Activated CD4-positive, alpha-beta T cell treated with anti-CD3 and anti-CD28 coated beads, Interleukin-2, amount 10 ng/mL, durations not matched to agents 24 days and 14 days (primary cell): ENCODE results near the gene PRKN. TPM values are rescaled to one million over a fixed set of nuclear protein-coding genes. Genes with fewer than 3 reads are reported as not detected.

Experiments
- DNase-seq: peaks from one replicate; pipeline ENCODE4 v3.0.0; 2022
- H3K27ac Mint-ChIP-seq: one replicate; pipeline ENCODE4 v1.8.0; 2022; ENCODE audit warnings: mild to moderate bottlenecking, mixed read lengths
- H3K27me3 Mint-ChIP-seq: one replicate; pipeline ENCODE4 v1.8.0; 2022; ENCODE audit warnings: mixed read lengths
- H3K36me3 Mint-ChIP-seq: one replicate; pipeline ENCODE4 v1.8.0; 2022; ENCODE audit warnings: low read depth, mild to moderate bottlenecking, mixed read lengths
- H3K4me1 Mint-ChIP-seq: one replicate; pipeline ENCODE4 v1.8.0; 2021; ENCODE audit warnings: mixed read lengths
- H3K4me3 Mint-ChIP-seq: one replicate; pipeline ENCODE4 v1.8.0; 2022; ENCODE audit warnings: mild to moderate bottlenecking, moderate library complexity, mixed read lengths
- H3K9me3 Mint-ChIP-seq: one replicate; pipeline ENCODE4 v1.8.0; 2021; ENCODE audit warnings: mixed read lengths
- intact Hi-C: fragments of 100-400 bp; cut with micrococcal nuclease; formaldehyde crosslinking; loops from one replicate; pipeline ENCODE4 v1.15.1; 2023
- total RNA-seq: library from RNA; stranded (reverse); gene quantifications from 2 replicates; pipeline ENCODE4 v1.2.3, GENCODE V29; 2022

Gene PRKN
- total RNA-seq, 1 donor from 2014 or later, result not detected

DNA sequence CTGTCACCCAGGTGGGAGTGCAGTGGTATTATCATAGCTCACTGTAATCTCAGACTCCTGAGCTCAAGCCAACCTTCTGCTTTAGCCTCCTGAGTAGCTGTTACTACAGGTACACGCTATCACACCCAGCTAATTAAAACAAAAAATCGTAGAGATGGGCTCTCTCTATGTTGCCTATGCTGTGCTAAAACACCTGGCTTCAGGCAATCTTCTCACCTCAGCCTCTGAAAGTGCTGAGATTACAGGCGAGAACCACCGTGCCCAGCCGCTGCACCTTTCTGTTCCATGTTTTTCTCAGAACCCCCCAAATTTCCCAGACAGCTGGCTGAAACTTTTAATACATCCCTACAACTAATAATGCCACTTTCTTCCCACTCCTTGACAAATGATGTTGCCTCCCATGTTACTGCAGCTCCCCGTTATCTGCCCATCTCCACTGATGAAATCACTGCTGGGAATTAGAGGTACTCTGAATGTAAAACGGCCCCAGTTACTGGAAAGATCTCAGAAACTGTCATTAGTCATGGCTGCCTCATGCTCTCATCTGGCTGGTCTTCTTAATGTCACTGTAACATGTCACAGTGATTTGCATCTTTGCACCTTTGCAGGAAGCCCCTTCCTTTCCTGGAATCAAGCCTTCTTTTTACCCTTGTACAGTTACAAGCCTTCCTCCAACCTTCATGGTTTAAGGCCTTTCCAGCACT is 697.5 kb downstream of the PRKN start:
- Mint-ChIP-seq H3K9me3 (peaks cover 3% of the 10 kb centered on the region), H3K36me3 (peaks cover 2% of the 10 kb centered on the region), H3K27ac (peak overlapping the region; percentile 68), H3K27me3 (no peaks in the 10 kb centered on the region), H3K4me1 (peaks cover 18% of the 10 kb centered on the region), H3K4me3 (peak overlapping the region; percentile 2)
- DNase-seq, result no peak
- intact Hi-C loops, result no loop called here

DNA sequence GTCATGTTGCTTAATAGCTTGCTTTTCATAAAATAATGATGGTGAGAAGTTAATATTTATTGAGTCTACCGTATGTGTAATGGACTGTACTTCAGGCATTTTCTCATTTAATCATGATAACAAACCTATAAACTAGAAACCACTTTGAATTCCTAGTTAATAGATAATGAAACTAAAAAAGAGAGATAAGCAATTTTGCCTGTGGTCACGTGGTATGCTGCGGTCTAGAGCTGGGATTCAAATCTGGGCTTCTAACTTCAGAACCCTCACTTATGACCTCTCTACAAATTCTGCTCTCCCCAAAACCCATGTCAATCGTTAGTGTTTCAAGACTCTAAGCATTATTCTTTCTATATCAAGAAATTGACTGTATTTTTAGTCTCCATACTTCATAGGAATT is 700.7 kb downstream of the PRKN start:
- H3K4me3 Mint-ChIP-seq, result no peak overlapping the region
- DNase-seq, result no peak
- intact Hi-C loops, result no loop called here
- H3K27me3 Mint-ChIP-seq, result no peaks in the 10 kb centered on the region
- peaks cover 3% of the 10 kb centered on the region for H3K9me3 Mint-ChIP-seq
- no peak overlapping the region for H3K27ac Mint-ChIP-seq
- peaks cover 2% of the 10 kb centered on the region for H3K36me3 Mint-ChIP-seq
- peaks cover 12% of the 10 kb centered on the region for H3K4me1 Mint-ChIP-seq

- DNase-seq, result no peak
- Mint-ChIP-seq H3K27me3 (no peaks in the 10 kb centered on the region), H3K4me1 (peaks cover 12% of the 10 kb centered on the region), H3K36me3 (peaks cover 2% of the 10 kb centered on the region), H3K27ac (no peak overlapping the region), H3K9me3 (peaks cover 3% of the 10 kb centered on the region), H3K4me3 (no peak overlapping the region)
- intact Hi-C loops, result no loop called here
These were observed 701.5 kb downstream of the PRKN start for GRCh38 chr6:162026031-162026430.

DNA sequence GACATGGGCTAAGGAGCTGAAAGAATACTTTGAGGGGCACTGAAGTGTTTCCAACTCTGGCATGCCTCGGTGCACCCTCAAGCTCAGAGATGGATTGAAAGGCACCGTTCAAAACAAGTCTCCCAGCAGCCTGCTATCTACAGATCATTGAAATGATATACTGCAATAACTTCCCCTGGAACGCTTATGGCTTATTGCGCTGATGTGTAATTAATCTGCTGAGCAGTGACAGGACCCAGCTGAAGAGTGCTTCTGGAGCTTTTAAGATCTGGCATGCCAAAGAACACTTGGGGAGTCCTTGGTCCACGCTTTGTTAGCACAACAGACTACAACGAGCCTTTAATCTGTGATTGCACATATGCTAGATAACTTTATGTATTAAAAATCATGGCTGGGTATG is 708.2 kb downstream of the PRKN start:
- Mint-ChIP-seq H3K27ac (no peak overlapping the region), H3K9me3 (peaks cover 4% of the 10 kb centered on the region), H3K4me3 (no peak overlapping the region), H3K27me3 (no peaks in the 10 kb centered on the region), H3K36me3 (no peaks in the 10 kb centered on the region), H3K4me1 (no peaks in the 10 kb centered on the region)
- no peak for DNase-seq
- intact Hi-C loops, result no loop called here

DNA sequence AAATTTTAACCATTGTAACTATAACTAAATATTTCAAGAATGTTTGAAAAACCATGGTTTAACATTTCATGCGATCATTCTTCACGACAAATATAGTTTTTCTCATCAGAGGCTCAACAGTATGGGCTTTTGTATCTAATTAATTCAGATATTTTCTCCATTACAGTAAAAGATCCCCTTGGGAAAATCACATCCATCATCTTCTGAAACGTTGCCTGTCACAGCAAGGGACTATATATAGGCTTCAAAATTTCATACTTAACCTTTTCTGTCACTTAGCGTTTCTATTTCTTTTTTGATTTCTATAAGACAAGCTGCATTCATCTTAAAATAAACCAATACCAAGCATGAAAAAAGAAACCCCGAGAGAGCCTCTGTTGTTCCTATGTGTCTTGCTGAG is 710.0 kb downstream of the PRKN start:
- intact Hi-C loops, result no loop called here
- Mint-ChIP-seq H3K9me3 (peaks cover 4% of the 10 kb centered on the region), H3K4me1 (no peaks in the 10 kb centered on the region), H3K27ac (no peak overlapping the region), H3K27me3 (no peaks in the 10 kb centered on the region), H3K4me3 (no peak overlapping the region), H3K36me3 (no peaks in the 10 kb centered on the region)
- no peak for DNase-seq

DNA sequence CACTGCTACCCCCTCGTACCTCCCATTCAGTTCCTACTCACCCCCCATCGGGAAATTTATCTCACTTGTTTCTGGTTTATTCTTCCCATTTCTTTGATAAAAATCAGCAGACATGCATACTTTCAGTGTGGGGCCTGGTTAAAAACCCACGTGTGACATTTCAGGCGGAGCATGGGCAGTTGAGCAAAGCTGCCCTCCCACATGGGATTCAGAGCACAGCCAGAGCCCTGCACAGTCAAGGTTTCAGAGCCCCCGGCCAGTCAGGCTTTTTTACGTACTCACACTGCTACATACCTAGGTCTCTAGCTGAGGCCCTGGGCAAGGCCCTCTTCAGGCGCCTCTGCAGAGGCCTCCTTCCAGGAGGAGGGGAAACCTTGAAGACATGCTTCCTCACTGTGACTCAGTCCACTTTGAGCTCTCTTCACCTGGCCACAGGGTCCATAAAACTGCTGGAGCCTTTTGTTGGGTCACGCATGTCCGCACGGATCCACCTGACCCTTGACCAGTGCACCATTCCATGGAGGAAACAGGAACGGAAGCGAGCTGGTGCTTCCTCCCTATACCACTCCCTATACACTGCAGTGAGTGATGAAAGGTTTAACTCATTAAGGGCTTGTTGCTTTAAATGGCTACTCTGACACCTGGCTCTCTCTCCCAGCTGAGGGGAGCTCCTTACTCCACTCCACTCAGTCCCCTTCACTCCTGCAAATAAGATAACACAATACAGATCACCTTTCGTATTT is 713.3 kb downstream of the PRKN start:
- H3K27ac Mint-ChIP-seq, result no peak overlapping the region
- H3K9me3 Mint-ChIP-seq, result peaks cover 4% of the 10 kb centered on the region
- no peaks in the 10 kb centered on the region for H3K27me3 Mint-ChIP-seq
- no peaks in the 10 kb centered on the region for H3K36me3 Mint-ChIP-seq
- H3K4me1 Mint-ChIP-seq, result no peaks in the 10 kb centered on the region
- no peak overlapping the region for H3K4me3 Mint-ChIP-seq
- intact Hi-C loops, result no loop called here
- DNase-seq, result no peak

DNA sequence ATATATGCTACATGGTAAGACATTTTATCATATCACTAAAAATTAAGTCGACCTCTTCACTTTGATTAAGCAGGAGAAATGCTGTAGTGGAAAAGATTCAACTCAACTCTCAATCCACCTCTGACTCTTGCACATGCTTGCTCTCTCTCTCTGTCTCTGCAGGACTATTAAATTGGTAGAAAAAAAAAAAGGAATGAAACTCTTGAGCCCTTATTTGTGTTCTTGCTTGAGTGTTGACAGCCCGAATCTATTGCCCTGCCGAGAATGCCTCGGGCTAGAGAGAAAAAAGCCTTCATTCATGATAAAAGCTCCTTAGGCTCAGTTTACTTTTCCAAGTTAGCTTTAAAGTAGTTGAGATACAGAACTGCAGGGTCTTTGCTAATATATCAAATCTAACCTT is 722.2 kb downstream of the PRKN start:
- peaks cover 4% of the 10 kb centered on the region for H3K9me3 Mint-ChIP-seq
- H3K4me3 Mint-ChIP-seq, result no peak overlapping the region
- H3K27me3 Mint-ChIP-seq, result no peaks in the 10 kb centered on the region
- no peak overlapping the region for H3K27ac Mint-ChIP-seq
- no peaks in the 10 kb centered on the region for H3K4me1 Mint-ChIP-seq
- intact Hi-C loops, result no loop called here
- DNase-seq, result no peak
- H3K36me3 Mint-ChIP-seq, result no peaks in the 10 kb centered on the region

DNA sequence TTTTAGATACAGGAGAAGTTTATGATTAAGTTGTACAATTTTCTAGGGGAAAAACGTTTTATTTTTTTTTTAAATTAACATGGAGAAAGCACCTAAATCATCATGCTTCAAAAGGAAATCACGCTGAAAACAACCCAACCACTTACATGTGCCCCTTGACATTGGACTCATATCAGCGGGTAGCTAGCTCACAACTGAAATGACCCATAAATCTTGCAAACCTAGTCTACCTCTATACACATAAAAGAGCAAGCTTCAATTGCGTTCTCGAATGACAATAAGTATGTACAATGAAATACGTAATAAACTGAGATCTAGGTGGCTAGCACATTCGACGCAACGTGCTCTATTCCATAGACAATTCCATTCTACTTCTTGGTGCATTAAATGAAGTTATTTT is 730.8 kb downstream of the PRKN start:
- Mint-ChIP-seq H3K9me3 (peaks cover 3% of the 10 kb centered on the region), H3K4me3 (no peak overlapping the region), H3K27me3 (no peaks in the 10 kb centered on the region), H3K27ac (no peak overlapping the region), H3K36me3 (no peaks in the 10 kb centered on the region), H3K4me1 (no peaks in the 10 kb centered on the region)
- intact Hi-C loops, result no loop called here
- no peak for DNase-seq

DNA sequence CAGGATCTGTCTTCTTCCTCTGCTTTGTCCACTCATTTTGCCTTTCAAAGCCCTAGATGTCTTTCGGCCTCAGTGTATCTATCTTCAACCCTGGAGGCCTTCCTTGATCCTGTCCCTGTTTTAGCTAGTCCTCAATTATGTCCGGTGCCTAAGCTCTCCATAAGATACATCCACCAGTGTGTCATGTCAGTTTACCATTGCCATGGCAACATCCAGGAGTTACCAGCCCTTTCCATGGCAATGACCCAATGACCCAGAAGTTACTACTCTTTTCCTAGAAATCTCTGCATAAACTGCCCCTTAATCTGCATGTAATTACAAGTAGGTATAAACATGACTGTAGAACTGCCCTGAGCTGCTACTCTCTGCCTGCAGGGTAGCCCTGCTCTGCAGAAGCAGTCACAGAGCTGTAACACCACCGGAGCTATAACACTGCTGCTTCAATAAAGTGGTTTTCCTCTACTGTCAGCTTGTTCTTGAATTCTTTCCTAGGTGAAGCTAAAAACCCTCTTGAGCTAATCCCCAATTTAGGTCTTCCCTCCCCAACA is 741.6 kb downstream of the PRKN start:
- intact Hi-C loops, result no loop called here
- no peaks in the 10 kb centered on the region for H3K4me1 Mint-ChIP-seq

DNA sequence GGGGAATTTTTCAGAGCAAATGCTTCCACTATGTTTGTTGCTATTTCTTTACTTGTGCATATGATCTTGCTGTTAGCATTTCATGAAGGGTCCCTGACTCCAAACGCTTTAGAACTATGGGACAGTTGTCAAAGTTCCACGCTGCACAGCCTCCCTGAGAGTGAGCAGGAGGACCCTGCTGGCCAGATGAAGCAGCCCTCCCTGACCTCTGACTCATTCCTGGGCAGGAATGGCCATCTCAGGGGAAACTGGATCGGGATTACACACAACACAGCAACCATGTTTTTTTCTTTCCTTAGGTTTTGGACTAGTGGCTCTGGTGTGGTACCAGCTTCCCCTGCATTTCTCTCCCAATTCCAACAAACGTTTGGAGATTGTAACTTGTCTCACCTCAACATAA is 742.9 kb downstream of the PRKN start:
- H3K36me3 Mint-ChIP-seq, result no peaks in the 10 kb centered on the region
- no peaks in the 10 kb centered on the region for H3K4me1 Mint-ChIP-seq
- DNase-seq, result no peak
- H3K27ac Mint-ChIP-seq, result no peak overlapping the region
- no peaks in the 10 kb centered on the region for H3K27me3 Mint-ChIP-seq
- intact Hi-C loops, result no loop called here
- no peak overlapping the region for H3K4me3 Mint-ChIP-seq
- peaks cover 10% of the 10 kb centered on the region for H3K9me3 Mint-ChIP-seq

More for the DNA sequence above, 741.6 kb downstream of the PRKN start:
- Mint-ChIP-seq H3K36me3 (no peaks in the 10 kb centered on the region), H3K4me3 (no peak overlapping the region), H3K9me3 (peaks cover 4% of the 10 kb centered on the region), H3K27ac (no peak overlapping the region), H3K27me3 (no peaks in the 10 kb centered on the region)
- DNase-seq, result no peak

DNA sequence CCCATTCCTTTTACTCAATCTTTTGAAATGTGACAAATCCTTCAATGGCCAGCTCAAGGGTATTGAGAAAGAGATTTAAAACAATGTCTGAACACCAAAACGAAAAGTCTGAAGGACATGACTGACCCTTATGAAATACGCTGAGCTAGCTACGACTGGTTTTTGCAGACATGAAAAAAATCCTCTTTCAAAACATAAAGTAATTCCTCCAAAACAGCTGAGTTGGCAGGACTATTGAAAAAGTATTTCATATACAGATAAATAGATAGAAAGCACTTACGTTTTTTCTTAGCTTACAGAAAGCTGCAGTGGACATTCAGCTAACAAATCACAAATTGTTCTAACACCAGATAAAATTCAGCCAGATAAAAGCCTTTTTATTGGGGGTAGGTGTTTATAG is 751.0 kb downstream of the PRKN start:
- H3K4me1 Mint-ChIP-seq, result no peaks in the 10 kb centered on the region
- H3K4me3 Mint-ChIP-seq, result no peak overlapping the region
- H3K27ac Mint-ChIP-seq, result no peak overlapping the region
- no peak for DNase-seq
- no peaks in the 10 kb centered on the region for H3K36me3 Mint-ChIP-seq
- intact Hi-C loops, result no loop called here
- H3K27me3 Mint-ChIP-seq, result no peaks in the 10 kb centered on the region
- H3K9me3 Mint-ChIP-seq, result peaks cover 10% of the 10 kb centered on the region

GRCh38 chr6:161973064-161973463 is 754.5 kb downstream of the PRKN start:
- intact Hi-C loops, result no loop called here
- Mint-ChIP-seq H3K27ac (no peak overlapping the region), H3K27me3 (no peaks in the 10 kb centered on the region), H3K9me3 (no peaks in the 10 kb centered on the region), H3K4me3 (no peak overlapping the region), H3K4me1 (no peaks in the 10 kb centered on the region), H3K36me3 (no peaks in the 10 kb centered on the region)
- DNase-seq, result no peak

GRCh38 chr6:161971043-161971442 is 756.5 kb downstream of the PRKN start:
- intact Hi-C loops, result no loop called here
- Mint-ChIP-seq H3K4me3 (no peak overlapping the region), H3K36me3 (no peaks in the 10 kb centered on the region), H3K4me1 (no peaks in the 10 kb centered on the region), H3K27ac (no peak overlapping the region), H3K27me3 (no peaks in the 10 kb centered on the region), H3K9me3 (peaks cover 4% of the 10 kb centered on the region)
- no peak for DNase-seq

DNA sequence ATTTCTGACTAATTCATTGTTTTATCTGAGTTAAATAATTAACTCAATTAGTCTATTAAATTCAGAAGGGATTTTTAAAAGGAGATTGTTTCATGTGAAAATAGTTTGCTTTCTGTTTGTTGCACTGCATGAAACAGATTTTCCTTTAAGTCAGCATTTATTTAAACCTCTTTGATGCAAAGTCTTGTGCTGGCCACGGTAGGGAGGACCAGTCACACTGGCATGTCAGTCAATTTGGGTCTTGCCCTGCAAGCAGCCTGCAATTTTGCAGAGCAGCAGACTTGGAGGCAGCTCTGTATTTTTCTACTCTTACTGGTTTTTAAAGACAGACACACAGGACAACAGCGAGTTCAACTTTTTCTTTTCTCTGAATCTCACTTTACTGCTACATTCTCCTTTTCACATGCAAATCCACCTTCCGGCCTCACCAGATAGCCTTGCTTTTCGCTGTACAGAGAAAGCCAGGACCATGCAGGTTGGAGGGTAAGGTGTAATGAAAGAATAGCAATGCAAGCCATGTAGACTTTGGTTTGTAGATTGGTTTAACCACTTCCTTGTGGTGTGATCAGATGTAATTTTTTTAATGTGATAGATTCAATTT is 763.8 kb downstream of the PRKN start:
- intact Hi-C loops, result no loop called here
- Mint-ChIP-seq H3K36me3 (no peaks in the 10 kb centered on the region), H3K4me3 (no peak overlapping the region), H3K9me3 (peaks cover 4% of the 10 kb centered on the region), H3K27me3 (no peaks in the 10 kb centered on the region), H3K27ac (no peak overlapping the region), H3K4me1 (no peaks in the 10 kb centered on the region)
- no peak for DNase-seq
